H1 (cell line): ENCODE measurements around the gene TLE4. TPM values are rescaled to one million over a fixed set of nuclear protein-coding genes. Genes with fewer than 3 reads are reported as not detected.

Experiments
- CTCF ChIA-PET: fragments of 300-600 bp; sonication (Branson Sonifier 250); formaldehyde crosslinking; loops from one replicate; lab custom pipeline; 2021; ENCODE audit not compliant: partially characterized antibody; lab: Charles Lee
- POLR2A ChIA-PET: fragments of 300-600 bp; sonication (Branson Sonifier 250); formaldehyde crosslinking; loops from one replicate; lab custom pipeline; 2021; ENCODE audit warnings: inconsistent platforms; ENCODE audit not compliant: partially characterized antibody; lab: Charles Lee
- DNase-seq, 2 experiments: peaks; one replicate each; pipeline versions ENCODE4 v3.0.0 to v3.0.0-alpha.2; 2010 to 2022; ENCODE audit warnings: low spot score in 2 of 2, low read depth in 1 of 2, mixed read lengths in 1 of 2
- FAIRE-seq: peaks from 2 replicates; lab custom pipeline; 2011; peaks lifted over from hg19 to GRCh38; lab: Jason Lieb, UNC
- H2AFZ ChIP-seq: 2 replicates; pipeline ENCODE4 v1.8.1; 2012; ENCODE audit warnings: low read length, inconsistent platforms
- H2AK5ac ChIP-seq: 2 replicates; pipeline ENCODE4 v1.6.1; 2013; ENCODE audit warnings: low read depth, low read length
- H2BK120ac ChIP-seq: replicated peaks from 2 replicates; pipeline ENCODE3; 2013; ENCODE audit warnings: low read depth, low read length, inconsistent platforms
- H2BK12ac ChIP-seq: 2 replicates; pipeline ENCODE4 v1.6.1; 2013; ENCODE audit warnings: low read depth, low read length
- H2BK15ac ChIP-seq: 2 replicates; pipeline ENCODE4 v1.6.1; 2013; ENCODE audit warnings: low read length
- H2BK20ac ChIP-seq: 2 replicates; pipeline ENCODE4 v1.6.1; 2013; ENCODE audit warnings: low read length
- H2BK5ac ChIP-seq: 2 replicates; pipeline ENCODE4 v1.6.1; 2013; ENCODE audit warnings: low read depth, low read length
- H3K14ac ChIP-seq: 2 replicates; pipeline ENCODE4 v1.6.1; 2013; ENCODE audit warnings: inconsistent platforms; ENCODE audit not compliant: insufficient read length
- H3K18ac ChIP-seq: 2 replicates; pipeline ENCODE4 v1.6.1; 2013; ENCODE audit warnings: low read length; ENCODE audit errors: extremely low read depth
- H3K23ac ChIP-seq: 2 replicates; pipeline ENCODE4 v1.6.1; 2013; ENCODE audit warnings: inconsistent platforms; ENCODE audit not compliant: insufficient read length
- H3K23me2 ChIP-seq: 2 replicates; pipeline ENCODE4 v1.6.1; 2013; ENCODE audit warnings: low read depth, low read length
- H3K27ac ChIP-seq: 2 replicates; pipeline ENCODE4 v1.6.1; 2011; ENCODE audit warnings: low read depth, low read length, inconsistent platforms
- H3K27me3 ChIP-seq, 4 experiments: replicated peaks in 1 of 4; 1 replicate in 1 of 4; 2 replicates in 3 of 4; pipeline versions ENCODE4 v1.6.1 to v1.8.1; 2011 to 2013; ENCODE audit warnings: low read length in 3 of 4, mild to moderate bottlenecking in 3 of 4, inconsistent platforms in 2 of 4, mixed read lengths in 2 of 4, moderate library complexity in 1 of 4; ENCODE audit not compliant: control insufficient read depth in 3 of 4, insufficient read depth in 3 of 4; ENCODE audit errors: extremely low read depth in 1 of 4
- H3K36me3 ChIP-seq, 4 experiments: 2 replicates each; pipeline versions ENCODE4 v1.6.1 to v1.8.1; 2011 to 2013; ENCODE audit warnings: mild to moderate bottlenecking in 4 of 4, low read length in 3 of 4, moderate library complexity in 2 of 4, control low read depth in 1 of 4, inconsistent platforms in 1 of 4; ENCODE audit not compliant: insufficient read depth in 4 of 4, control insufficient read depth in 2 of 4
- H3K4ac ChIP-seq: replicated peaks from 2 replicates; pipeline ENCODE3; 2013; ENCODE audit warnings: low read length, low read depth, mixed read lengths, inconsistent platforms; ENCODE audit not compliant: insufficient read length
- H3K4me1 ChIP-seq, 4 experiments: replicated peaks in 1 of 4; 1 replicate in 1 of 4; 2 replicates in 3 of 4; pipeline versions ENCODE4 v1.6.1 to v1.8.1; 2011 to 2013; ENCODE audit warnings: low read length in 3 of 4, inconsistent platforms in 2 of 4, mixed read lengths in 1 of 4; ENCODE audit not compliant: insufficient read depth in 4 of 4, control insufficient read depth in 3 of 4
- H3K4me2 ChIP-seq, 2 experiments: 2 replicates each; pipeline versions ENCODE4 v1.6.1 to v1.8.1; 2011 to 2013; ENCODE audit warnings: low read depth in 2 of 2, low read length in 2 of 2, control low read depth in 1 of 2, inconsistent platforms in 1 of 2, mild to moderate bottlenecking in 1 of 2; ENCODE audit not compliant: insufficient read depth in 1 of 2
- H3K4me3 ChIP-seq, 4 experiments: fragments of 200-600, 300-600 bp in 1 of 4; sonication (generic), shearing (Covaris generic), sonication (Bioruptor Twin) in 1 of 4; 2 replicates each; pipeline versions ENCODE4 v1.5.1 to v1.8.1; 2011 to 2016; ENCODE audit warnings: low read length in 4 of 4, low read depth in 3 of 4, control low read depth in 2 of 4, inconsistent platforms in 2 of 4, mild to moderate bottlenecking in 2 of 4, mixed read lengths in 1 of 4, moderate library complexity in 1 of 4; ENCODE audit not compliant: insufficient read depth in 2 of 4; ENCODE audit errors: extremely low read depth in 1 of 4
- H3K56ac ChIP-seq: replicated peaks from 2 replicates; pipeline ENCODE3; 2013; ENCODE audit warnings: low read depth, mild to moderate bottlenecking, mixed read lengths, low read length, inconsistent platforms; ENCODE audit not compliant: insufficient read length
- H3K79me1 ChIP-seq: 2 replicates; pipeline ENCODE4 v1.6.1; 2013; ENCODE audit warnings: low read depth, low read length, control low read depth
- H3K79me2 ChIP-seq, 2 experiments: 2 replicates each; pipeline versions ENCODE4 v1.6.1 to v1.8.1; 2012 to 2013; ENCODE audit warnings: low read length in 2 of 2, mild to moderate bottlenecking in 2 of 2, inconsistent platforms in 1 of 2; ENCODE audit not compliant: insufficient read depth in 2 of 2, control insufficient read depth in 1 of 2
- H3K9ac ChIP-seq, 4 experiments: replicated peaks in 1 of 4; 1 replicate in 1 of 4; 2 replicates in 3 of 4; pipeline versions ENCODE4 v1.6.1 to v1.8.1; 2011 to 2013; ENCODE audit warnings: low read depth in 3 of 4, low read length in 3 of 4, control low read depth in 2 of 4, mild to moderate bottlenecking in 2 of 4, moderate library complexity in 2 of 4, inconsistent platforms in 1 of 4; ENCODE audit errors: extremely low read depth in 1 of 4
- H3K9me3 ChIP-seq, 2 experiments: 2 replicates each; pipeline versions ENCODE4 v1.6.1 to v1.8.1; 2012 to 2013; ENCODE audit warnings: mild to moderate bottlenecking in 2 of 2, moderate library complexity in 2 of 2, control low read depth in 1 of 2, inconsistent platforms in 1 of 2, low read depth in 1 of 2, low read length in 1 of 2, mixed read lengths in 1 of 2; ENCODE audit not compliant: insufficient read depth in 2 of 2
- H4K20me1 ChIP-seq, 2 experiments: replicated peaks in 1 of 2; 2 replicates each; pipeline versions ENCODE3 to v1.8.1; 2011 to 2013; ENCODE audit warnings: inconsistent platforms in 2 of 2, low read length in 2 of 2, mild to moderate bottlenecking in 1 of 2; ENCODE audit not compliant: insufficient read depth in 2 of 2, control insufficient read depth in 1 of 2
- H4K5ac ChIP-seq: 2 replicates; pipeline ENCODE4 v1.6.1; 2013; ENCODE audit warnings: low read length, low read depth, mixed read lengths, inconsistent platforms; ENCODE audit not compliant: insufficient read length
- H4K8ac ChIP-seq: 2 replicates; pipeline ENCODE4 v1.8.0; 2013; ENCODE audit warnings: mild to moderate bottlenecking, moderate library complexity, low read length, inconsistent platforms; ENCODE audit not compliant: insufficient read depth; ENCODE audit errors: extremely low read depth
- H4K91ac ChIP-seq: replicated peaks from 2 replicates; pipeline ENCODE3; 2013; ENCODE audit warnings: low read length, mixed read lengths, inconsistent platforms; ENCODE audit not compliant: insufficient read length
- CEBPB ChIP-seq: IDR thresholded peaks from 2 replicates; pipeline ENCODE4 v1.6.1; 2012; ENCODE audit warnings: low read depth, low read length
- RAD21 ChIP-seq, 2 experiments: IDR thresholded peaks in 1 of 2; conservative IDR thresholded peaks in 1 of 2; 2 replicates each; pipeline ENCODE4 v1.6.1; 2011; ENCODE audit warnings: low read depth in 2 of 2, low read length in 2 of 2, improper control_type of control experiment in 1 of 2, inconsistent platforms in 1 of 2, mild to moderate bottlenecking in 1 of 2, moderate library complexity in 1 of 2
- TEAD4 ChIP-seq: IDR thresholded peaks from 2 replicates; pipeline ENCODE4 v1.6.1; 2012; ENCODE audit warnings: low read depth, low read length, inconsistent platforms, mixed read lengths
- WGBS, 2 experiments: shearing (Covaris generic) in 1 of 2; methylation state at CpG; one replicate each; pipeline versions ENCODE4 v1.1.6 to v1.1.7; 2013 to 2015; ENCODE audit warnings: low lambda C conversion rate in 2 of 2, mixed read lengths in 2 of 2, inconsistent platforms in 1 of 2, low coverage in 1 of 2, missing lambda C conversion rate in 1 of 2; ENCODE audit not compliant: insufficient replicate concordance in 2 of 2, insufficient coverage in 1 of 2, insufficient read length in 1 of 2; ENCODE audit errors: extremely low coverage in 1 of 2, missing lambda C conversion rate in 1 of 2; 5-methylcytosine and 5-hydroxymethylcytosine counted together
- polyA plus RNA-seq, 7 experiments: library from polyadenylated mRNA; depleted of rRNA in 3 of 7; stranded (reverse) in 5 of 7; unstranded in 2 of 7; fragments of >200 nt in 5 of 7; fragments of 200-250 nt in 2 of 7; gene quantifications; 1 replicate in 5 of 7; 2 replicates in 1 of 7; 4 replicates in 1 of 7; pipeline versions ENCODE4 v1.2.1 to v1.2.3, GENCODE V29; 2011 to 2013; ENCODE audit warnings: missing spikeins in 2 of 7, mixed read lengths in 2 of 7
- total RNA-seq: library from RNA; stranded (reverse); fragmentation: NEBNext Ultra II Directional; extraction: Animal tissue kit (Norgen Biotek cat#: 25700); gene quantifications from 2 replicates; pipeline ENCODE4 v1.2.1, GENCODE V29; 2021

The TLE4 gene
- total and polyA plus RNA-seq, 2 of the 8 experiments (the other 6 are each of a cell fraction or from before 2014, with no cell fraction given), result 32.4 to 36.9 TPM

- Histone ChIP-seq H2BK20ac (no peak overlapping the region), H3K79me2 (peaks cover 0 to 86% of the 10 kb centered on the region in 2 experiments; a peak in 2 of 4 replicates), H3K4me3 (no peak overlapping the region), H3K23me2 (peaks cover 4% of the 10 kb centered on the region; the same call in 1 of the 2 replicates), H3K4me1 (peaks cover 2 to 19% (median 5%) of the 10 kb centered on the region in 4 experiments; a peak in 4 of 7 replicates), H3K27ac (no peak overlapping the region), H3K4ac (no peak overlapping the region), H3K9me3 (no peaks in the 10 kb centered on the region), H2AK5ac (no peak overlapping the region), H3K27me3 (no peaks in the 10 kb centered on the region), H3K36me3 (peaks cover 0 to 29% (median 0%) of the 10 kb centered on the region in 4 experiments; a peak in 3 of 8 replicates), H3K23ac (no peak overlapping the region), H3K4me2 (no peak overlapping the region), H3K14ac (no peak overlapping the region), H4K8ac (no peak overlapping the region), H2BK5ac (no peak overlapping the region), H2BK12ac (no peak overlapping the region), H2BK15ac (no peak overlapping the region), H3K56ac (no peak overlapping the region), H3K18ac (no peak overlapping the region), H4K5ac (no peak overlapping the region), H3K9ac (no peak overlapping the region), H2BK120ac (no peak overlapping the region), H2AFZ (no peak overlapping the region), H3K79me1 (no peaks in the 10 kb centered on the region), H4K20me1 (peaks cover 2% of the 10 kb centered on the region in 2 experiments), H4K91ac (no peak overlapping the region)
- FAIRE-seq (no peak), DNase-seq (no peak)
- POLR2A ChIA-PET, result no interaction called here
- CTCF ChIA-PET, result no interaction called here
- WGBS, 2 experiments, result 94% methylated on average over 8 of the region's 8 CpGs; no CpG with 5 or more reads in 1 of the 2 experiments
- TF ChIP-seq CEBPB (no peak), RAD21 (IDR thresholded peaks at IDR 0.05 in 1 of 2, conservative IDR thresholded peaks at IDR 0.05 in 1 of 2; ENCODE audit: low read depth in 2 of 2, low read length in 2 of 2) (no peak), TEAD4 (no peak)
Measured at GRCh38 chr9:79577969-79578723, 6.4 kb downstream of the TLE4 start.
